HCT116 (cell line): ENCODE results near the gene SFRP2. TPM values are rescaled to one million over a fixed set of nuclear protein-coding genes. Genes with fewer than 3 reads are reported as not detected.

Experiments
- CEBPB ChIP-seq: IDR thresholded peaks from 2 replicates; pipeline ENCODE4 v1.6.1; 2012; ENCODE audit warnings: low read depth
- EZH2phosphoT487 ChIP-seq: fragments of 200-600 bp; IDR thresholded peaks from 2 replicates; pipeline ENCODE4 v1.6.1; 2018; ENCODE audit warnings: antibody characterized with exemption, borderline replicate concordance
- SIN3A ChIP-seq: IDR thresholded peaks from 2 replicates; pipeline ENCODE4 v1.6.1; 2012; ENCODE audit warnings: low read depth
- TCF7L2 ChIP-seq: IDR thresholded peaks from 2 replicates; pipeline ENCODE4 v1.7.0; 2011; ENCODE audit warnings: borderline replicate concordance, inconsistent platforms; ENCODE audit not compliant: insufficient read depth, insufficient read length; ENCODE audit errors: extremely low read depth
- ZFX ChIP-seq: fragments of 450-650 bp; IDR thresholded peaks from 2 replicates; pipeline ENCODE4 v1.6.1; 2017
- total RNA-seq: library from RNA; stranded (reverse); gene quantifications from one replicate; pipeline ENCODE4 v1.2.1, GENCODE V29; 2021; ENCODE audit not compliant: unreplicated experiment
- TF ChIP-seq, protein P1 (sequence below): IDR thresholded peaks from 2 replicates; pipeline ENCODE4 v1.6.1; 2012; ENCODE audit warnings: low read depth
- TF ChIP-seq, protein P2 (sequence below): IDR thresholded peaks from 2 replicates; pipeline ENCODE4 v1.6.1; 2012

SFRP2 gene
- total RNA-seq, 1 experiment from 2014 or later = 0.22 TPM

DNA sequence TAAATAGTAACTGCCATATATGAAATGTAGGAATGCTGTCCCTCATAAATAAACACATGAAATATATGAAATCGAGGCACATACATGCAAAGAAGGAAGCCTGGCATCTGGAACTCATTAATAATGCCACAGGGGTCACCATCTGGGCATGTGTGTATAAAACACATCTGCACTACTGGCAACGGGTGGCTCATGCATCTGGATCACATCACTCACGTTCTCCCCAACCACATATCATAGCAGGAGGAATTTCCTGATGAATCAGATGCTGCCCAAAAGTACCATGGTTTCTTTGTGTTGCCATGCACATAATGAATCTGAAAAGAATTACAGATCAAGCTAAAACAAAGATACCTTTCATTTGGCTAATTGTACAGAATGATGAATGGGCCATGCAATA lies 57.6 kb downstream of the SFRP2 start (continued):
- TF ChIP-seq TCF7L2 = no peak
- TF ChIP-seq CEBPB = no peak
- no peak for TF ChIP-seq ZFX
- TF ChIP-seq EZH2phosphoT487 = no peak
- TF ChIP-seq, protein P1, sequence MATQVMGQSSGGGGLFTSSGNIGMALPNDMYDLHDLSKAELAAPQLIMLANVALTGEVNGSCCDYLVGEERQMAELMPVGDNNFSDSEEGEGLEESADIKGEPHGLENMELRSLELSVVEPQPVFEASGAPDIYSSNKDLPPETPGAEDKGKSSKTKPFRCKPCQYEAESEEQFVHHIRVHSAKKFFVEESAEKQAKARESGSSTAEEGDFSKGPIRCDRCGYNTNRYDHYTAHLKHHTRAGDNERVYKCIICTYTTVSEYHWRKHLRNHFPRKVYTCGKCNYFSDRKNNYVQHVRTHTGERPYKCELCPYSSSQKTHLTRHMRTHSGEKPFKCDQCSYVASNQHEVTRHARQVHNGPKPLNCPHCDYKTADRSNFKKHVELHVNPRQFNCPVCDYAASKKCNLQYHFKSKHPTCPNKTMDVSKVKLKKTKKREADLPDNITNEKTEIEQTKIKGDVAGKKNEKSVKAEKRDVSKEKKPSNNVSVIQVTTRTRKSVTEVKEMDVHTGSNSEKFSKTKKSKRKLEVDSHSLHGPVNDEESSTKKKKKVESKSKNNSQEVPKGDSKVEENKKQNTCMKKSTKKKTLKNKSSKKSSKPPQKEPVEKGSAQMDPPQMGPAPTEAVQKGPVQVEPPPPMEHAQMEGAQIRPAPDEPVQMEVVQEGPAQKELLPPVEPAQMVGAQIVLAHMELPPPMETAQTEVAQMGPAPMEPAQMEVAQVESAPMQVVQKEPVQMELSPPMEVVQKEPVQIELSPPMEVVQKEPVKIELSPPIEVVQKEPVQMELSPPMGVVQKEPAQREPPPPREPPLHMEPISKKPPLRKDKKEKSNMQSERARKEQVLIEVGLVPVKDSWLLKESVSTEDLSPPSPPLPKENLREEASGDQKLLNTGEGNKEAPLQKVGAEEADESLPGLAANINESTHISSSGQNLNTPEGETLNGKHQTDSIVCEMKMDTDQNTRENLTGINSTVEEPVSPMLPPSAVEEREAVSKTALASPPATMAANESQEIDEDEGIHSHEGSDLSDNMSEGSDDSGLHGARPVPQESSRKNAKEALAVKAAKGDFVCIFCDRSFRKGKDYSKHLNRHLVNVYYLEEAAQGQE = no peak
- TF ChIP-seq, protein P2, sequence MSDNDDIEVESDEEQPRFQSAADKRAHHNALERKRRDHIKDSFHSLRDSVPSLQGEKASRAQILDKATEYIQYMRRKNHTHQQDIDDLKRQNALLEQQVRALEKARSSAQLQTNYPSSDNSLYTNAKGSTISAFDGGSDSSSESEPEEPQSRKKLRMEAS = no peak
- TF ChIP-seq SIN3A = no peak

Other genes with a start within 250 kb of the SFRP2 start
- 0.12 TPM for gene TLR2, start 104.8 kb downstream of the SFRP2 start, total RNA-seq
- not detected for gene RNF175, start 29.1 kb downstream of the SFRP2 start, total RNA-seq